A673 (cell line): ENCODE results near the gene TRIP11. TPM values are rescaled to one million over a fixed set of nuclear protein-coding genes. Genes with fewer than 3 reads are reported as not detected.

ENCODE experiments used
- BruUV-seq: library from RNA; stranded (reverse); fragments of 400-500 nt; replicated peaks from 2 replicates; lab custom pipeline; 2021; lab: Mats Ljungman, UMichigan
- CTCF ChIA-PET: fragments of 300-600 bp; sonication (Branson Sonifier 250); formaldehyde crosslinking; loops from one replicate; lab custom pipeline; 2022; ENCODE audit warnings: antibody characterized with exemption; lab: Charles Lee
- POLR2A ChIA-PET: fragments of 300-600 bp; sonication (Branson Sonifier 250); formaldehyde crosslinking; loops from one replicate; lab custom pipeline; 2022; ENCODE audit warnings: antibody characterized with exemption; ENCODE audit not compliant: low non-redundant PET; lab: Charles Lee
- DNase-seq: peaks from one replicate; pipeline ENCODE4 v3.0.0-alpha.2; 2015; ENCODE audit warnings: low spot score
- H3K27ac ChIP-seq: fragments of 200-600 bp; sonication (generic); 2 replicates; pipeline ENCODE4 v1.5.1; 2016; ENCODE audit warnings: mixed run types, low read depth, mild to moderate bottlenecking, mixed read lengths, antibody characterized with exemption, low read length; ENCODE audit not compliant: poor library complexity, severe bottlenecking
- H3K27me3 ChIP-seq: fragments of 200-600 bp; sonication (generic); replicated peaks from 2 replicates; pipeline ENCODE4 v1.6.1; 2017; ENCODE audit warnings: mixed run types, low read depth, mild to moderate bottlenecking, mixed read lengths, antibody characterized with exemption, low read length; ENCODE audit not compliant: insufficient read depth, poor library complexity
- H3K36me3 ChIP-seq: fragments of 200-600 bp; sonication (generic); 2 replicates; pipeline ENCODE4 v1.6.1; 2016; ENCODE audit warnings: mixed run types, mild to moderate bottlenecking, mixed read lengths, antibody characterized with exemption, low read length; ENCODE audit not compliant: insufficient read depth, poor library complexity, severe bottlenecking
- H3K4me1 ChIP-seq: fragments of 200-600 bp; sonication (generic); 2 replicates; pipeline ENCODE4 v1.6.1; 2017; ENCODE audit warnings: mixed run types, mild to moderate bottlenecking, mixed read lengths, antibody characterized with exemption, low read length; ENCODE audit not compliant: insufficient read depth, poor library complexity, severe bottlenecking
- H3K4me3 ChIP-seq: fragments of 200-600 bp; sonication (generic); 2 replicates; pipeline ENCODE4 v1.5.1; 2016; ENCODE audit warnings: low read depth, mixed run types, mild to moderate bottlenecking, mixed read lengths, low read length; ENCODE audit not compliant: poor library complexity, severe bottlenecking
- H3K9me3 ChIP-seq: fragments of 200-600 bp; sonication (generic); 2 replicates; pipeline ENCODE4 v1.6.1; 2016; ENCODE audit warnings: mixed run types, low read depth, mild to moderate bottlenecking, mixed read lengths, antibody characterized with exemption, low read length; ENCODE audit not compliant: poor library complexity, severe bottlenecking
- CTCF ChIP-seq: fragments of 300-800, 200-600 bp; sonication (generic); conservative IDR thresholded peaks from 2 replicates; pipeline ENCODE4 v1.5.1; 2017; ENCODE audit warnings: low read depth, mild to moderate bottlenecking, antibody characterized with exemption, low read length, moderate library complexity, mixed read lengths
- EZH2 ChIP-seq: fragments of 200-600 bp; sonication (generic); IDR thresholded peaks from 2 replicates; pipeline ENCODE4 v1.6.1; 2017; ENCODE audit warnings: borderline replicate concordance, low read depth, mild to moderate bottlenecking, mixed read lengths, antibody characterized with exemption, low read length; ENCODE audit not compliant: poor library complexity, severe bottlenecking
- intact Hi-C: fragments of 100-400 bp; cut with micrococcal nuclease; formaldehyde crosslinking; loops from one replicate; pipeline ENCODE4 v1.10.0; 2022; ENCODE audit not compliant: unreplicated experiment
- total RNA-seq: library from RNA; stranded (reverse); gene quantifications from 2 replicates; pipeline ENCODE4 v1.2.3, GENCODE V29; 2021

Gene TRIP11
- total RNA-seq, 1 experiment from 2014 or later: 46.9 TPM

GRCh38 chr14:91940209-91940608, 99.7 kb downstream of the TRIP11 start:
- no peaks in the 10 kb centered on the region for H3K27me3 ChIP-seq
- H3K36me3 ChIP-seq: no peaks in the 10 kb centered on the region
- DNase-seq: no peak
- H3K9me3 ChIP-seq: no peaks in the 10 kb centered on the region
- TF ChIP-seq EZH2 (no peak), CTCF (no peak)
- no peak overlapping the region for H3K27ac ChIP-seq
- ChIA-PET CTCF (no interaction called here), POLR2A (no interaction called here)
- no TSS peak for BruUV-seq
- no peaks in the 10 kb centered on the region for H3K4me1 ChIP-seq
- intact Hi-C loops: no loop called here
- H3K4me3 ChIP-seq: no peak overlapping the region

GRCh38 chr14:91935586-91935985, 104.3 kb downstream of the TRIP11 start:
- TF ChIP-seq EZH2: no peak
- TF ChIP-seq CTCF: no peak
- no TSS peak for BruUV-seq
- Histone ChIP-seq H3K4me1 (no peaks in the 10 kb centered on the region), H3K27ac (no peak overlapping the region), H3K9me3 (no peaks in the 10 kb centered on the region), H3K27me3 (no peaks in the 10 kb centered on the region), H3K4me3 (no peak overlapping the region), H3K36me3 (no peaks in the 10 kb centered on the region)
- CTCF ChIA-PET: no interaction called here
- intact Hi-C loops: no loop called here
- DNase-seq: no peak
- POLR2A ChIA-PET: no interaction called here

DNA sequence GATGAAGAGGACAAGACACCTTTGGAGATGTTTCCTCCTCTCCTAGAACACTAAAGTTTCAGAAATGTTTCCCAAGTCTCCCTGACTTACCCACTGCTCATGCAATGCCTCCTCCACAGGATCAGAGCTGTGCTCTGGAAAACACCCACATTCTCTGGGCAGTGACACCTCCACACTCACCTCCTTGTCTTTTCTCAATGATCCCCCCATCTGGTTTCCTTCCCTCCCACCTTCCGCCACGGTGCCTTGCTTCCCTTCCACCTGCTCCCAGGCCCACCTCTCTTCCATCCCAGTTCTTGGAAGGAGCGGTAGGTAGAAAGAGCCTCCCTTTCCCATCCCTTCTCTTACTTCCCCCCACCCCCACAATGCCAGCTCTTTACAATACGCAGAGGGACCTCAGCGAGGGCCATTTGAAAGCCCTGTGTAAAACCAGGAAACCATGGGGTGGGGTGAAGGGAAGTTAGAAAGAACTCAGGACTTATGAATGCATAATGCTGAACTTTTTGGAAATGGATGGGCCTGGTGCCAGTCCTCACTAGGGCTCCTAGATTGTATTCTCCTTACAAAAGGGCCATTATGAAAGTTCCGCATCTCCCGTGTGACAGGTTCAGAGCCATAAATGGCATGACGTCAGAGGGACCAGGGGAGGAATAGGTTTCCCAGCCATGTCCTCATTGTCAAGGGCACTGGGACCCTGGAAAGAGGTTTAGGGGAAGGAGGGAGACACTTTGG, 105.1 kb downstream of the TRIP11 start:
- no peak for DNase-seq
- CTCF ChIA-PET: no interaction called here

More for the DNA sequence above, 105.1 kb downstream of the TRIP11 start:
- H3K27ac ChIP-seq: no peak overlapping the region
- TF ChIP-seq CTCF (no peak), EZH2 (no peak)
- H3K4me1 ChIP-seq: no peaks in the 10 kb centered on the region
- H3K36me3 ChIP-seq: no peaks in the 10 kb centered on the region
- POLR2A ChIA-PET: no interaction called here
- no peak overlapping the region for H3K4me3 ChIP-seq
- intact Hi-C loops: no loop called here
- H3K9me3 ChIP-seq: no peaks in the 10 kb centered on the region
- BruUV-seq: no TSS peak
- no peaks in the 10 kb centered on the region for H3K27me3 ChIP-seq
